Breast epithelium (tissue), 3 donors: ENCODE results near the gene GNE.

ENCODE experiments used
- CTCF ChIP-seq, 3 donors: fragments of 450-650 bp; IDR thresholded peaks; one replicate each; pipeline ENCODE4 v1.5.1; 2016 to 2017; ENCODE audit warnings: antibody characterized with exemption in 3 of 3, mild to moderate bottlenecking in 3 of 3, moderate library complexity in 3 of 3
- POLR2A ChIP-seq: fragments of 450-650 bp; IDR thresholded peaks from one replicate; pipeline ENCODE4 v1.6.1; 2016; ENCODE audit warnings: antibody characterized with exemption, mild to moderate bottlenecking, moderate library complexity
- POLR2AphosphoS5 ChIP-seq, 3 donors: sonication (generic); formaldehyde crosslinking; IDR thresholded peaks; one replicate each; pipeline ENCODE4 v1.6.1; 2017; ENCODE audit warnings: antibody characterized with exemption in 3 of 3

- TF ChIP-seq POLR2A (no peak), CTCF (IDR thresholded peaks at IDR 0.05) (no peak), POLR2AphosphoS5 (IDR thresholded peaks at IDR 0.05) (no peak)
Observed at GRCh38 chr9:36268007-36268427, 9.8 kb upstream of the GNE start.
